B cell (primary cell): ENCODE data around the gene TRIM41. TPM values are rescaled to one million over a fixed set of nuclear protein-coding genes. Genes with fewer than 3 reads are reported as not detected.

Experiments used
- ATAC-seq: fragments of 200-7000 bp; cut with Tn5 transposase; one replicate; pipeline ENCODE4 v1.10.0; 2021; ENCODE audit warnings: low read depth, mild to moderate bottlenecking, moderate number of reproducible peaks, moderate library complexity
- CTCF ChIA-PET: fragments of 350-600 bp; sonication (Branson Sonifier 250); formaldehyde crosslinking; loops from one replicate; lab custom pipeline; 2021; ENCODE audit warnings: antibody characterized with exemption, inconsistent platforms; lab: Charles Lee
- POLR2A ChIA-PET: fragments of 350-600 bp; sonication (Branson Sonifier 250); formaldehyde crosslinking; loops from one replicate; lab custom pipeline; 2021; ENCODE audit warnings: antibody characterized with exemption; lab: Charles Lee
- DNase-seq: peaks from one replicate; pipeline ENCODE4 v3.0.0; 2013
- H2AFZ ChIP-seq: 2 replicates; pipeline ENCODE4 v1.6.1; 2012; ENCODE audit warnings: mild to moderate bottlenecking, low read depth, low read length; ENCODE audit not compliant: insufficient read depth, poor library complexity, severe bottlenecking
- H3K27ac ChIP-seq, 2 donors: 1 replicate in 1 of 2; 2 replicates in 1 of 2; pipeline ENCODE4 v1.5.1; 2012 to 2013; ENCODE audit warnings: low read length in 2 of 2, mild to moderate bottlenecking in 2 of 2, moderate library complexity in 1 of 2
- H3K27me3 ChIP-seq, 4 experiments: fragments of 200-600 bp in 1 of 4; sonication (generic) in 1 of 4; replicated peaks in 1 of 4; 1 replicate in 2 of 4; 2 replicates in 2 of 4; pipeline versions ENCODE4 v1.6.1 to v1.7.0; 2013 to 2016; ENCODE audit warnings: low read length in 3 of 4, mild to moderate bottlenecking in 2 of 4, mixed read lengths in 1 of 4, moderate library complexity in 1 of 4; ENCODE audit not compliant: insufficient read depth in 4 of 4, control insufficient read depth in 3 of 4; ENCODE audit errors: control extremely low read depth in 1 of 4
- H3K36me3 ChIP-seq, 2 experiments: replicated peaks in 1 of 2; 1 replicate in 1 of 2; 2 replicates in 1 of 2; pipeline versions ENCODE4 v1.6.1 to v1.7.1; 2013; ENCODE audit warnings: low read length in 1 of 2; ENCODE audit not compliant: insufficient read depth in 2 of 2, control insufficient read depth in 1 of 2; ENCODE audit errors: control extremely low read depth in 1 of 2, extremely low read depth in 1 of 2
- H3K4me1 ChIP-seq, 2 donors: fragments of 200-600 bp in 1 of 2; sonication (generic) in 1 of 2; 1 replicate in 1 of 2; 2 replicates in 1 of 2; pipeline versions ENCODE4 v1.5.1 to v1.6.1; 2013 to 2017; ENCODE audit warnings: low read length in 2 of 2; ENCODE audit not compliant: control insufficient read depth in 2 of 2, insufficient read depth in 2 of 2
- H3K4me2 ChIP-seq: replicated peaks from 2 replicates; pipeline ENCODE3; 2012; ENCODE audit warnings: mild to moderate bottlenecking, low read depth, low read length; ENCODE audit not compliant: poor library complexity, severe bottlenecking
- H3K4me3 ChIP-seq, 5 experiments: fragments of 200-600 bp in 1 of 5; sonication (generic) in 1 of 5; 1 replicate in 3 of 5; 2 replicates in 2 of 5; pipeline versions ENCODE4 v1.5.1 to v1.7.0; 2011 to 2016; ENCODE audit warnings: low read length in 4 of 5, mild to moderate bottlenecking in 4 of 5, low read depth in 2 of 5, control low read depth in 1 of 5, moderate library complexity in 1 of 5; ENCODE audit not compliant: insufficient read depth in 1 of 5; ENCODE audit errors: control extremely low read depth in 1 of 5, extremely low read depth in 1 of 5
- H3K79me2 ChIP-seq: fragments of 200-600 bp; sonication (generic); one replicate; pipeline ENCODE4 v1.6.0; 2016; ENCODE audit warnings: low read length; ENCODE audit not compliant: control insufficient read depth, insufficient read depth
- H3K9ac ChIP-seq: fragments of 200-600 bp; sonication (generic); 2 replicates; pipeline ENCODE4 v1.6.1; 2017; ENCODE audit warnings: mild to moderate bottlenecking, low read length, moderate library complexity
- H3K9me3 ChIP-seq, 3 donors: one replicate each; pipeline versions ENCODE4 v1.6.1 to v1.7.1; 2013; ENCODE audit warnings: low read length in 2 of 3; ENCODE audit not compliant: control insufficient read depth in 2 of 3, insufficient read depth in 1 of 3; ENCODE audit errors: control extremely low read depth in 1 of 3
- H4K20me1 ChIP-seq: 2 replicates; pipeline ENCODE4 v1.6.0; 2012; ENCODE audit warnings: mild to moderate bottlenecking, low read length; ENCODE audit not compliant: insufficient read depth, control insufficient read depth, poor library complexity, severe bottlenecking
- H3K27ac Mint-ChIP-seq: one replicate; pipeline ENCODE4 v1.8.0; 2021; ENCODE audit warnings: mixed read lengths
- H3K27me3 Mint-ChIP-seq: one replicate; pipeline ENCODE4 v1.8.0; 2021; ENCODE audit warnings: mixed read lengths
- H3K4me1 Mint-ChIP-seq: one replicate; pipeline ENCODE4 v1.8.0; 2021; ENCODE audit warnings: mixed read lengths
- H3K4me3 Mint-ChIP-seq: one replicate; pipeline ENCODE4 v1.8.0; 2021; ENCODE audit warnings: mixed read lengths
- H3K9me3 Mint-ChIP-seq: one replicate; pipeline ENCODE4 v1.8.0; 2022; ENCODE audit warnings: mixed read lengths; ENCODE audit not compliant: insufficient read depth
- WGBS: methylation state at CpG from one replicate; pipeline ENCODE4 v1.1.5; 2013; ENCODE audit warnings: missing lambda C conversion rate; ENCODE audit not compliant: insufficient coverage; 5-methylcytosine and 5-hydroxymethylcytosine counted together
- intact Hi-C: fragments of 100-400 bp; cut with micrococcal nuclease; formaldehyde crosslinking; loops from one replicate; pipeline ENCODE4 v1.10.0; 2022
- polyA plus RNA-seq: library from polyadenylated mRNA; depleted of rRNA; stranded (reverse); fragments of >200 nt; gene quantifications from 2 replicates; pipeline ENCODE4 v1.2.3, GENCODE V29; 2012
- total RNA-seq, 2 donors: library from RNA; stranded (reverse); fragments of 120-200 nt in 1 of 2; gene quantifications; 1 replicate in 1 of 2; 2 replicates in 1 of 2; pipeline versions ENCODE4 v1.2.3 to v1.2.4, GENCODE V29; 2013 to 2022
- TF ChIP-seq, protein P1 (sequence below): fragments of 200-600 bp; IDR thresholded peaks from one replicate; pipeline ENCODE4 v1.8.0; 2022; ENCODE audit warnings: antibody characterized with exemption, mild to moderate bottlenecking

The TRIM41 gene
- total and polyA plus RNA-seq, 2 donors (not counting 1 experiment from before 2014, with no cell fraction given), result 28.4 to 44.3 TPM

GRCh38 chr5:181245427-181246275, 22.6 kb downstream of the TRIM41 start:
- Histone ChIP-seq H4K20me1 (peaks cover 27% of the 10 kb centered on the region), H2AFZ (peak overlapping the region; percentile 81), H3K79me2 (peaks cover 66% of the 10 kb centered on the region), H3K4me3 (peak overlapping the region; percentile 61 to 91 (median 70)), H3K27ac (peak overlapping the region; percentile 89 to 91), H3K4me1 (peaks cover 44 to 66% of the 10 kb centered on the region in 2 donors), H3K36me3 (peaks cover 0 to 21% of the 10 kb centered on the region in 2 experiments), H3K9ac (peak overlapping the region; percentile 74), H3K4me2 (peak overlapping the region; percentile 83), H3K9me3 (no peaks in the 10 kb centered on the region), H3K27me3 (no peaks in the 10 kb centered on the region)
- WGBS, result 32% methylated on average over 34 of the region's 34 CpGs
- ATAC-seq (no peak), DNase-seq (peak; percentile 29)
- peak overlapping the region; percentile 95 for H3K27ac Mint-ChIP-seq
- intact Hi-C loops, result loop anchor here (1.0 kb wide), 2 partner anchors 16 to 54 kb away; partner anchors contain the start of gene TRIM52
- CTCF ChIA-PET, result interaction anchor here (1.1 kb wide), 1 partner anchor 61 kb away, joined by 4 read pairs; no protein-coding TSS in a partner anchor
- peak overlapping the region; percentile 90 for H3K4me3 Mint-ChIP-seq
- TF ChIP-seq, protein P1, sequence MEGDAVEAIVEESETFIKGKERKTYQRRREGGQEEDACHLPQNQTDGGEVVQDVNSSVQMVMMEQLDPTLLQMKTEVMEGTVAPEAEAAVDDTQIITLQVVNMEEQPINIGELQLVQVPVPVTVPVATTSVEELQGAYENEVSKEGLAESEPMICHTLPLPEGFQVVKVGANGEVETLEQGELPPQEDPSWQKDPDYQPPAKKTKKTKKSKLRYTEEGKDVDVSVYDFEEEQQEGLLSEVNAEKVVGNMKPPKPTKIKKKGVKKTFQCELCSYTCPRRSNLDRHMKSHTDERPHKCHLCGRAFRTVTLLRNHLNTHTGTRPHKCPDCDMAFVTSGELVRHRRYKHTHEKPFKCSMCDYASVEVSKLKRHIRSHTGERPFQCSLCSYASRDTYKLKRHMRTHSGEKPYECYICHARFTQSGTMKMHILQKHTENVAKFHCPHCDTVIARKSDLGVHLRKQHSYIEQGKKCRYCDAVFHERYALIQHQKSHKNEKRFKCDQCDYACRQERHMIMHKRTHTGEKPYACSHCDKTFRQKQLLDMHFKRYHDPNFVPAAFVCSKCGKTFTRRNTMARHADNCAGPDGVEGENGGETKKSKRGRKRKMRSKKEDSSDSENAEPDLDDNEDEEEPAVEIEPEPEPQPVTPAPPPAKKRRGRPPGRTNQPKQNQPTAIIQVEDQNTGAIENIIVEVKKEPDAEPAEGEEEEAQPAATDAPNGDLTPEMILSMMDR, result no peak
- no peaks in the 10 kb centered on the region for H3K9me3 Mint-ChIP-seq
- peaks cover 74% of the 10 kb centered on the region for H3K4me1 Mint-ChIP-seq
- H3K27me3 Mint-ChIP-seq, result no peaks in the 10 kb centered on the region
- POLR2A ChIA-PET, result interaction anchor here (1.0 to 7.8 kb wide), 4 partner anchors 15 to 57 kb away, joined by 6 to 63 read pairs (median 14); partner anchors contain the start of gene TRIM52
